ENCODE measurements around the gene EPB41L2.
A peak's percentile ranks its signal among the peaks of the same experiment; 100 is the strongest.

The EPB41L2 gene

GRCh38 chr6:131035582-131035981, 27.5 kb downstream of the EPB41L2 start:
- H3K4me3 ChIP-seq (ENCODE audit: control insufficient read depth, low read depth, low read length), result no peak overlapping the region
- no peak for DNase-seq (ENCODE audit: low read depth)
- TF ChIP-seq CTCF (conservative IDR thresholded peaks at IDR 0.05; ENCODE audit: control insufficient read depth, insufficient read depth, low read depth, low read length), result no peak

- TF ChIP-seq CTCF (conservative IDR thresholded peaks at IDR 0.05; ENCODE audit: control insufficient read depth, insufficient read depth, low read depth, low read length), result no peak
- DNase-seq (ENCODE audit: low read depth), result no peak
- H3K4me3 ChIP-seq (ENCODE audit: control insufficient read depth, low read depth, low read length), result no peak overlapping the region
These were observed 29.4 kb downstream of the EPB41L2 start for GRCh38 chr6:131033631-131034030.

- no peak for TF ChIP-seq CTCF (conservative IDR thresholded peaks at IDR 0.05; ENCODE audit: control insufficient read depth, insufficient read depth, low read depth, low read length)
- DNase-seq (ENCODE audit: low read depth), result peak; percentile 66
- no peak overlapping the region for H3K4me3 ChIP-seq (ENCODE audit: control insufficient read depth, low read depth, low read length)
These were observed 33.3 kb downstream of the EPB41L2 start for GRCh38 chr6:131029626-131030297.

GRCh38 chr6:131027326-131027725, 35.7 kb downstream of the EPB41L2 start:
- H3K4me3 ChIP-seq (ENCODE audit: control insufficient read depth, low read depth, low read length), result no peak overlapping the region
- DNase-seq (ENCODE audit: low read depth), result no peak
- no peak for TF ChIP-seq CTCF (conservative IDR thresholded peaks at IDR 0.05; ENCODE audit: control insufficient read depth, insufficient read depth, low read depth, low read length)

- H3K4me3 ChIP-seq (ENCODE audit: control insufficient read depth, low read depth, low read length), result no peak overlapping the region
- no peak for TF ChIP-seq CTCF (conservative IDR thresholded peaks at IDR 0.05; ENCODE audit: control insufficient read depth, insufficient read depth, low read depth, low read length)
- no peak for DNase-seq (ENCODE audit: low read depth)
These were observed 36.8 kb downstream of the EPB41L2 start for GRCh38 chr6:131026243-131026642.

- no peak for DNase-seq (ENCODE audit: low read depth)
- TF ChIP-seq CTCF (conservative IDR thresholded peaks at IDR 0.05; ENCODE audit: control insufficient read depth, insufficient read depth, low read depth, low read length), result no peak
- H3K4me3 ChIP-seq (ENCODE audit: control insufficient read depth, low read depth, low read length), result no peak overlapping the region
These were observed 38.5 kb downstream of the EPB41L2 start for GRCh38 chr6:131024565-131024964.

All from fibroblast of mammary gland (primary cell).